ENCODE results near the gene GPR84. TPM values are rescaled to one million over a fixed set of nuclear protein-coding genes. Genes with fewer than 3 reads are reported as not detected.

GPR84 gene
- total and polyA plus RNA-seq, 2 of the 8 experiments (the other 6 are each of a cell fraction or from before 2014, with no cell fraction given): 0.09 TPM; not detected in 1

GRCh38 chr12:54404061-54405004 is 40.0 kb upstream of the GPR84 start:
- Histone ChIP-seq H4K20me1 (replicated peaks in 1 of 2; ENCODE audit: control insufficient read depth in 1 of 2, insufficient read depth in 2 of 2, low read length in 2 of 2) (peaks cover 0 to 2% of the 10 kb centered on the region in 2 experiments), H3K36me3 (ENCODE audit: control insufficient read depth in 2 of 4, insufficient read depth in 4 of 4, low read length in 3 of 4) (peaks cover 4 to 20% (median 9%) of the 10 kb centered on the region in 4 experiments; a peak in 5 of 8 replicates), H3K9me3 (ENCODE audit: insufficient read depth in 2 of 2, low read depth in 1 of 2, low read length in 1 of 2) (no peaks in the 10 kb centered on the region), H4K8ac (ENCODE audit: extremely low read depth, insufficient read depth, low read length) (no peak overlapping the region), H3K18ac (ENCODE audit: extremely low read depth, low read length) (no peak overlapping the region), H3K79me1 (ENCODE audit: low read depth, low read length) (no peaks in the 10 kb centered on the region), H3K4ac (replicated peaks; ENCODE audit: insufficient read length, low read depth, low read length) (no peak overlapping the region), H3K4me1 (replicated peaks in 1 of 4; ENCODE audit: control insufficient read depth in 3 of 4, insufficient read depth in 4 of 4, low read length in 3 of 4) (peaks cover 0 to 1% (median 0%) of the 10 kb centered on the region in 4 experiments; a peak in 1 of 7 replicates), H2BK20ac (ENCODE audit: low read length) (no peak overlapping the region), H2AK5ac (ENCODE audit: low read depth, low read length) (no peak overlapping the region), H3K14ac (ENCODE audit: insufficient read length) (no peak overlapping the region), H3K79me2 (ENCODE audit: control insufficient read depth in 1 of 2, insufficient read depth in 2 of 2, low read length in 2 of 2) (no peaks in the 10 kb centered on the region), H2BK12ac (ENCODE audit: low read depth, low read length) (no peak overlapping the region), H3K9ac (replicated peaks in 1 of 4; ENCODE audit: extremely low read depth in 1 of 4, low read depth in 3 of 4, low read length in 3 of 4) (no peak overlapping the region), H2AFZ (ENCODE audit: low read length) (no peak overlapping the region), H3K27ac (ENCODE audit: low read depth, low read length) (no peak overlapping the region), H2BK15ac (ENCODE audit: low read length) (no peak overlapping the region), H3K23me2 (ENCODE audit: low read depth, low read length) (no peaks in the 10 kb centered on the region), H4K5ac (ENCODE audit: insufficient read length, low read depth, low read length) (no peak overlapping the region), H3K4me3 (ENCODE audit: extremely low read depth in 1 of 4, insufficient read depth in 2 of 4, low read depth in 3 of 4, low read length in 4 of 4) (no peak overlapping the region), H2BK120ac (replicated peaks; ENCODE audit: low read depth, low read length) (no peak overlapping the region), H3K27me3 (replicated peaks in 1 of 4; ENCODE audit: control insufficient read depth in 3 of 4, extremely low read depth in 1 of 4, insufficient read depth in 3 of 4, low read length in 3 of 4) (no peaks in the 10 kb centered on the region), H3K23ac (ENCODE audit: insufficient read length) (no peak overlapping the region), H4K91ac (replicated peaks; ENCODE audit: insufficient read length, low read length) (no peak overlapping the region), H2BK5ac (ENCODE audit: low read depth, low read length) (no peak overlapping the region), H3K56ac (replicated peaks; ENCODE audit: insufficient read length, low read depth, low read length) (no peak overlapping the region), H3K4me2 (ENCODE audit: insufficient read depth in 1 of 2, low read depth in 2 of 2, low read length in 2 of 2) (no peak overlapping the region)
- DNase-seq (ENCODE audit: low read depth in 1 of 2, low spot score in 2 of 2) (peak; percentile 69 to 95), FAIRE-seq (peak; percentile 79)
- WGBS, 2 experiments (ENCODE audit: extremely low coverage in 1 of 2, insufficient coverage in 1 of 2, insufficient read length in 1 of 2, insufficient replicate concordance in 2 of 2, low coverage in 1 of 2, low lambda C conversion rate in 2 of 2, missing lambda C conversion rate in 1 of 2): 67% methylated on average over 11 of the region's 11 CpGs; no CpG with 5 or more reads in 1 of the 2 experiments
- ChIA-PET POLR2A (ENCODE audit: partially characterized antibody) (interaction anchor here (1.5 to 4.5 kb wide), 3 partner anchors 11 to 34 kb away, joined by 3 to 16 read pairs (median 3); no protein-coding TSS in a partner anchor), CTCF (ENCODE audit: partially characterized antibody) (interaction anchor here (0.8 to 12.3 kb wide), 31 partner anchors 8 to 575 kb away, joined by 3 to 742 read pairs (median 3); partner anchors contain the start of genes ITGA5 and ZNF385A)
- no peak for TF ChIP-seq EP300 (IDR thresholded peaks at IDR 0.05; ENCODE audit: borderline replicate concordance in 1 of 2, low read depth in 2 of 2, low read length in 2 of 2)
- no peak for TF ChIP-seq RFX5 (IDR thresholded peaks at IDR 0.05; ENCODE audit: borderline replicate concordance, low read depth, low read length)
- no peak for TF ChIP-seq EZH2 (IDR thresholded peaks at IDR 0.05; ENCODE audit: low read depth, low read length, severe bottlenecking)
- 0 out of 2 replicates have a peak, but pooled peaks have one; percentile 37 for TF ChIP-seq SP4 (IDR thresholded peaks at IDR 0.05; ENCODE audit: low read length)
- TF ChIP-seq CHD1 (IDR thresholded peaks at IDR 0.05; ENCODE audit: low read depth, low read length): no peak
- TF ChIP-seq SP2 (IDR thresholded peaks at IDR 0.05; ENCODE audit: low read length): no peak
- TF ChIP-seq HDAC2 (IDR thresholded peaks at IDR 0.05; ENCODE audit: borderline replicate concordance in 1 of 2, low read depth in 2 of 2, low read length in 2 of 2): no peak
- no peak for TF ChIP-seq ATF2 (IDR thresholded peaks at IDR 0.05; ENCODE audit: low read length)

Data from H1 (cell line).